ENCODE data around the gene HMCN2.
A peak's percentile ranks its signal among the peaks of the same experiment; 100 is the strongest.

The HMCN2 gene

GRCh38 chr9:130443456-130443801 is 177.9 kb downstream of the HMCN2 start:
- no peak for DNase-seq

GRCh38 chr9:130443840-130444492 is 178.4 kb downstream of the HMCN2 start:
- DNase-seq: no peak

GRCh38 chr9:130444565-130445221 is 179.1 kb downstream of the HMCN2 start, which contains the start of gene ASS1:
ASS1 (plus strand) TSS chr9:130444961; CDS start chr9:130452229, 7,268 bp downstream.
- DNase-seq: peak; percentile 78

GRCh38 chr9:130445268-130445983 is 179.9 kb downstream of the HMCN2 start:
- DNase-seq: peak; percentile 43

- DNase-seq: no peak
Observed at GRCh38 chr9:130446101-130446861, 180.7 kb downstream of the HMCN2 start.

- peak; percentile 24 for DNase-seq
Observed at GRCh38 chr9:130447193-130447816, 181.7 kb downstream of the HMCN2 start.

- DNase-seq: peak; percentile 25
Observed at GRCh38 chr9:130448035-130448624, 182.6 kb downstream of the HMCN2 start.

GRCh38 chr9:130448771-130449603 is 183.4 kb downstream of the HMCN2 start:
- no peak for DNase-seq

- peak; percentile 20 for DNase-seq
Observed at GRCh38 chr9:130450344-130451003, 184.9 kb downstream of the HMCN2 start.

- no peak for DNase-seq
Observed at GRCh38 chr9:130451004-130451390, 185.4 kb downstream of the HMCN2 start.

- peak; percentile 75 for DNase-seq
Observed at GRCh38 chr9:130451509-130452388, 186.2 kb downstream of the HMCN2 start.

- no peak for DNase-seq
Observed at GRCh38 chr9:130452835-130453234, 187.3 kb downstream of the HMCN2 start.

- DNase-seq: peak; percentile 93
Observed at GRCh38 chr9:130453487-130453886, 187.9 kb downstream of the HMCN2 start.

GRCh38 chr9:130454096-130454811 is 188.7 kb downstream of the HMCN2 start:
- DNase-seq: no peak

- no peak for DNase-seq
Observed at GRCh38 chr9:130454812-130455325, 189.3 kb downstream of the HMCN2 start.

GRCh38 chr9:130458027-130458803 is 192.7 kb downstream of the HMCN2 start:
- DNase-seq: no peak

- DNase-seq: no peak
Observed at GRCh38 chr9:130458804-130459067, 193.2 kb downstream of the HMCN2 start.

- DNase-seq: no peak
Observed at GRCh38 chr9:130459151-130459550, 193.6 kb downstream of the HMCN2 start.
